GM18511 (cell line): ENCODE results near the gene TMEM163.

Source experiments
- ATAC-seq: cut with Tn5 transposase; IDR thresholded peaks from one replicate; pipeline ENCODE4 v1.9.1; 2021; ENCODE audit warnings: mild to moderate bottlenecking, moderate library complexity; ENCODE audit not compliant: unreplicated experiment

TMEM163 gene

DNA sequence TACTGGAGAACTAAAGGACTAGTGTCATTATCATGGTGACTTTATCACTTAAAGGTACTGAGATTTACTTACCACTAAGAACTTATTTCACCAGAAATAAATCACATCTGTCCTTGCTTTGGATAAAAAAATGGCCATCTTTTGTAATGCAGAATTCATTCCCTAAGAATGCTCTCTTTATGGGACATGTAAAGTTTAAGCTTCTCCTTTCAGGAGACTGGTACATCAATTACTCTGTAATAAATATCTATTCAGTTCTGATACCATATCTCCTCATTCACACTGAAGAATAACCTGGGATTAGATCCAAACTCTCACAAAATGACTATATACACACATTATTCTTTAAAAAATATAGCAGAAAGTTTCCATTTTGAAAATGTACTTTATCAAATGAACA, 24.4 kb downstream of the TMEM163 start:
- no peak for ATAC-seq

GRCh38 chr2:134693359-134694330, 25.2 kb downstream of the TMEM163 start:
- ATAC-seq, result no peak

GRCh38 chr2:134692499-134692898, 26.3 kb downstream of the TMEM163 start:
- ATAC-seq, result peak; percentile 72

GRCh38 chr2:134690629-134691215, 28.1 kb downstream of the TMEM163 start:
- ATAC-seq, result no peak

DNA sequence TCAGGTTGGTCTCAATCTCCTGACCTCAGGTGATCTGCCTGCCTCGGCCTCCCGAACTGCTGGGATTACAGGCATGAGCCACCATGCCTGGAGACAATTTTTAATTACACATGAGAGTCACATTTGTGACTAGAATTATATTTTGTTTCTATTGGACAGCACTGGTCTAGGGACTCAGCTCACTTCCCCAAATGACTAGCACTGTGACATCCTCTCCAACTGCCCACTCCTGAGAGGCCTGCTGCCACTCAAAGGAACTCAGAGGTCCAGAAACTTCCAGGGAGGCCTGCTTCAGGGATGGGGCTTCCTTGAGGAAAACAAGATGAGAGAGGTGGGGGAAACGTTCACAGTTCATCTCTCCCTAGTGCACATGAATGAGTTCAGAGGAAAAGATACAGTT, 29.5 kb downstream of the TMEM163 start:
- no peak for ATAC-seq

DNA sequence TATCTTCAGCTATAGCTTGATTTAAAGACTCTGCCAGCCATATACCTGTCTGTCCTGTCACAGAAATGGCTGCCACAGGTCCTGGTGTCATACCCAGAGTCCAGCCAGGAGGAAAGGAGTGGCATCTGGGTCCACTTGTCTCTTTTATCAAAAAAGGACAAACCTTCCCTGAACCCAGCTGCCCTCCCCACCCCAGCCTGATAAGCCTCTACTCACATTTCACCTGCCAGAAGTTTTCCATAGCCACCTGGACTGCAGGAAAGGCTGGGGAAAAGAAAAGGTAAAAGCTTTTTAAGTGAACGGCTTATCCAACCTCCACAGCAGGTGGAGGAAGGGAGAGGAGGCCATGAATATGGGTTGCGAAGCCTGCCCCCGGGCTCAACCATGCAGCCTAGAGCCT, 32.8 kb downstream of the TMEM163 start:
- ATAC-seq, result no peak

- peak; percentile 81 for ATAC-seq
Measured at GRCh38 chr2:134683561-134684112, 35.2 kb downstream of the TMEM163 start.

- ATAC-seq, result no peak
Measured at GRCh38 chr2:134682726-134683125, 36.1 kb downstream of the TMEM163 start.

GRCh38 chr2:134681201-134681600, 37.6 kb downstream of the TMEM163 start:
- ATAC-seq, result no peak

DNA sequence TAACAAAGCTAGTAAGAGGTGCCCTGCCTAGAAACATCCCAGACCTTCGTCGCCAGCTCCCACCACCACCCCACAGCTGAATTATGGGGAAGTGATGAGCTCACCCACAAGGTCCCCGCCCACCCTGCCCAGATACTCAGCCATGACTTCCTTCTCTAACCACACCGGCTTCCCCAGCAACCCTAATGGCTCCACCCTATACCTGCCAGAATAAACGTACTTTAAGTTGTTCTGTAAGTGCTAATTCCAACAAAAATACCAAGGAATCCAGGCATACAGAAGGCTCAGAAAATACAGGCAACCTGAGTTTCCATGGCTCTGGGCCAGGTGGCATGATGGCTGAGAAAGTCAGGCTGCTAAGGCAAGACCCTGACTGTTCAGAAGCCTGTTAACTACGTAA, 39.1 kb downstream of the TMEM163 start:
- no peak for ATAC-seq

DNA sequence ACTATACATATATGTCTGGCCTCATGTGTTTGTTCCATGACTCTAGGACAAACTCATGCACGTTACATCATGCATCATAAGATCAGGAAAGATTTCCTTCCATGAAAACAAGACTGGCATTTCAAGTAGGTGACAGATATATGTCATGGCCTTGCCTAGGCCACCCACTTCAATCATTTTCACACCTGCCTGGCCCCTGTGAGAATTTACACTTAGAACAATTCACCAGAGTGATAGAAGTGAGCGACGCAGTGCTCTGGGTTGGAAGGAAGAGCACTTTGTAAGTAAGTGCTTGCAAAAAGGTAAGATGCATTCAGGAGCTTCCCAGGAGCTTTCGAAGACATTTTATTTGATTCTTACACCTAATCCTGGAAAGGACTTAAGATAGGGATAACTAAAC, 39.5 kb downstream of the TMEM163 start:
- no peak for ATAC-seq

DNA sequence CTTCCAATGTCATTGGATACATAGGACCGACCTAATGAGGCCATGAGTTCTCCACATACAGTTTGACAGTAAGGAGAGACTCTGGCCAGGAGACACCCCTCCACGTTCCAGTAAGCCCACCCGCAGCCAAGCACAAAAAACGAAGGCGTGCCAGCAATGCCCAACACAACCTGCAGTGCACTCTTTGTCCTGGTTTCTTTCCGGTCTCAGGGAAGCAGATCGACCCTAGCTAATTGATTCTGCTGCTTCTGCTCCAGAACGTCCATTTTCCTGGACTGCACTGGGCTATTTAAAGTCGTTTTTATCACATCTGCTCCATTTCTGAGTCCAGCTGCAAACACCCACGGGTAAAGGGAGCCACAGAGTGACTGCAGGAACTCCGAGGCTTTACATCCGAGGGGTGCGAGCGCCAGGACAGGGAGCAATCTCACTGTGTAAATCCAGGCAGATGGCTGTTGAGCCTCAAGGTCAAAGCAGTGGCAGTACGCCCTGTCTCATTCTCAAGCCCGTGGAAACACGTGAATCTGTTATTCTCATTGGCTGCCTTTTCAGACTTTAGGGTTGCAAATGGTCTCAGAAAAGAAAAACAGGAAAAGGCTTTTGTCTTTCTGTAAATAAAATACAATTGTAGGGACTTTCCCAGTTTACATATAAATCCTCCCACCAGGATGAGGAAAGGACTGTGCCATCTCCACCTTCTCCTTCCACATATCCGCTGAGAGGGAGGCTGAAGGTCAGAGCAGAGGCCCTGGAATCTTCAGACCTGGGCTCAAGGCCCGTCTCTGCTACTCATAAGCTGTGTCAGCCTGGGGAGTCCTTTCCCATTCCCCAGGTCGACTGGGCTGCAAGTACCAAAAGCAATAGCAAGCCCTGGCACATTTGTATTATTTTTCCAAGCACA, 40.7 kb downstream of the TMEM163 start:
- ATAC-seq, result no peak

DNA sequence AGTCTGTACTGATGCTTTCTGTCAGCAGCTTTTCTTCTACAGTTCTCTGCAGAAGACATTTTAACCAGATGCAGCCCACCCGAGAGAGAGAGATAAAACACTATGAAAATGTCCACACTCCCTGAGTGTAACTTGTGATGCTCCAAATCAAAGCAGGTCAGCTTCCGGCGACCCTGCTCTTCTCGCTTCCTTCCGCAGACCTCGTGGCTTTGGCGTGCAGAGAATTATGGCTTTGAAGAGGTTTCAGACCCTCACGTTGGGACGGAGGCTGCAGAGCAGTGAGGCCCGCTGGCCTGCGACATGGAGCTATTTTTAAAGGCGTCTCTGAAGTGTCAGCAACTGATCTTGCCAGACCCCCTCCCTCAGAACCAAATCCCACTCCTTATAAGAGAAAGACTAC, 41.8 kb downstream of the TMEM163 start:
- no peak for ATAC-seq

GRCh38 chr2:134675314-134675713, 43.5 kb downstream of the TMEM163 start:
- no peak for ATAC-seq

DNA sequence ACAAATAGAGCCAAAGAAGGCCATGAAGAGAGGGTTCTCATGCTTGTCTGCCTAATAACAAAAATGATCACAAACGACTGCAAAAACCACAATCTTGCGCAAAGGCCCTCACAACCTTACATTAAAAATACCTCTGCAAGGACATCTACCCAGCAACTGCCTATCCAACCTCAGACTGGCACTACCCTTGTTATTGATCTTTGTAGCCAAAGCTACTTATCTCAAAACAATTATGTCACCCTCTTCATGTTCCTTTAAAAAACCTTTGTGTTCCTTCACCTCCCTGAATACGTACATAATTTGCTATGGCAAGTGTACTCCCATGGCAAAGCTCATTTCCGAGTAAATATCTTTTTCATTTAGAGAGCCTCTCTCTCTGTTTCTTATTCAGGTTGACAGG, 44.1 kb downstream of the TMEM163 start:
- ATAC-seq, result no peak

DNA sequence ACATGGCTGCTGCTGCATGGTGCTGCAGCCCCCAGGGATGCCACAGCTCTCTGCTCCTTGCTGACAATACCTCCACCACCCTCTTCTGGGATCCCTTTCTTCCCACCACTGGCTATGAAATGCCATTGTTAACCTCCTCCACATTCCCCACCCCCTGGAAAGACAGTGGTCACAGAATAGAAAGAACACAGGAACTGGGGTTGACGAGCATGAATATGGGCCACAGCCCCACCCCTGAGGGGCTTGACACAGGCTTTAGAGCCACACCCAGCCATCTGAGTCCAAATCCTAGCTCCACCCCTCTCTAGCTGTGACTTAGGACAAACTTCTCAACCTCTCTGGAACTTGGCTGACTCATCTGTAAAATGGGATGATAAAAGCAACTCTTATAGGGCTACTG, 47.3 kb downstream of the TMEM163 start:
- no peak for ATAC-seq

- ATAC-seq, result no peak
Measured at GRCh38 chr2:134670955-134671354, 47.8 kb downstream of the TMEM163 start.

GRCh38 chr2:134669731-134670669, 48.8 kb downstream of the TMEM163 start:
- ATAC-seq, result no peak

DNA sequence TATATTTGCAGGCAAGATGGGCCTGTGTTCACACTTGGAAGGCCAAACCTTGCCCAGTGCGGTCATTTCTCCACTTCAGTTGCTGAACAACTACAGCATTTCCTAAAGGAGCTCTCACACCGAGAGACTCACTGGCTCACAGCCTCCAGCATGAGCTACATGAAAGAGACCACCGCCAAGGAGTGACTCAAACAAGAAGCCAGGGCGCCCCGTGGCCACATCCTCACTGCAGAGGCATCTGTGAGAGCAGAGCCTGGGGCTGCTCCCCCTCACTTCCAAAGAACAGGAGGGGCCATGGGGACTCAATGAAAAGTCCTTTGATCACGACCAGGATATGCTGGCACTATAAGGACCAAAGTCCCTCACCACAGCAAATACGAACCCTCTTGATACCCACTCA, 50.0 kb downstream of the TMEM163 start:
- ATAC-seq, result no peak

DNA sequence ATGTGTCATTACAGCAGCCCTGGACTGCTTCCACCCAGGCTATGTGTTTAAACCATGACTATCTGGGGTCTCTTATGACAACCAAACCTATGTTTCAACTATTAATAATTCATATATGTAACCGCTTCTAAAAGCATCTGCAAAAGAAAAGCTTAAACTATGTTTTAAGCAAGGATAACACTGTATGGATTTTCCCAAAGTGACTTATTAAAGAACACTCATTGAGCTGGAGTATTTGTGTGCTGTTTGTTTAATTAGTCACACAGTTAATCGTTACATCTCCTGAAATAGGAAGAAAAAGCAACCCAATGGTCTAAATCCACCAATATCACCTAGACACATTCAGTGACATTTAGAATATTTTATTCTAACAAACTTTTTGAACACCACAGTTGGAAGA, 51.3 kb downstream of the TMEM163 start:
- no peak for ATAC-seq
